ENCODE measurements around the gene BCL2L1.

DNA sequence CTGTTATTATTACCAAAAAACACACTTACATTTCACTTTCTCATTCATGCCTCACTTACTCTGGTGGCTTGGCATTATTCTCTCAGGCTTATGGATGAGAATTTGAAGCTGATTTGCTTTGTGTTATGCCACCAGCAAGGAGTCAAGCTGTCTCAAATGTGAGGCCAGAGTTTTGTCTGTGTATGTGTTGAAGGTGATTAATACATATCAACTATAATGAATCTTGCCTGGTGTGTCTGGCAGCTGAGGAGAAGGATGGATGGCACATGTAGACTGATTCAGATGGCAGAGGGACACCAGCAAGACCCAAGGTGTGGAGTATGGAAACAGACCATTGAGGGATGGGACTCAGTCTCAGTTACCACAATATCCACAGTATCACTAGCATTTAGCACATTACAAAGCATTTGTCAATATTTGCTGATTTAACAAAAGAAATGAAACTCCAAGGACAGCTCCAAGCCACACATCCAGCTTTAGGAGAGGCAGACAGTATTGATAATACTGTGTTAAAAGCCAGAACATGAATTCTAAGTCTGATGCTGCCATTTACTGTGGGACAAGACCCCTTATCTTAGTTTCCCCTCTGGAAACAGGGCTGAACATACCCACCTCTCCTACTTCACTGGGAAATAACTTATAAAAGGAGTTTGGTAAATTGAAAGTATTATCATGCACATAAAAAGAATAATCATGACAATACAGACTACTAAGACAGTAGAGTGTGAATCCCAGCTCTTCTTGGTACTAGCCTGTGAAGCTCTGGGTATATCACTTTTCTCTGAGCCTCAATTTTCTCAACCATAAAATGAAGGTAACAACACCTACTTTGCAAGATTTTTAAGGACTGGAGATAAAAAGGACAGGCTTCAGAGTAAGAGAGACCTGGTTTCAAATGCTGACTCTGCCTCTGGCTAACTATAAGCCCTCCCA, 11.2 kb downstream of the BCL2L1 start:
- TF ChIP-seq, protein P1, sequence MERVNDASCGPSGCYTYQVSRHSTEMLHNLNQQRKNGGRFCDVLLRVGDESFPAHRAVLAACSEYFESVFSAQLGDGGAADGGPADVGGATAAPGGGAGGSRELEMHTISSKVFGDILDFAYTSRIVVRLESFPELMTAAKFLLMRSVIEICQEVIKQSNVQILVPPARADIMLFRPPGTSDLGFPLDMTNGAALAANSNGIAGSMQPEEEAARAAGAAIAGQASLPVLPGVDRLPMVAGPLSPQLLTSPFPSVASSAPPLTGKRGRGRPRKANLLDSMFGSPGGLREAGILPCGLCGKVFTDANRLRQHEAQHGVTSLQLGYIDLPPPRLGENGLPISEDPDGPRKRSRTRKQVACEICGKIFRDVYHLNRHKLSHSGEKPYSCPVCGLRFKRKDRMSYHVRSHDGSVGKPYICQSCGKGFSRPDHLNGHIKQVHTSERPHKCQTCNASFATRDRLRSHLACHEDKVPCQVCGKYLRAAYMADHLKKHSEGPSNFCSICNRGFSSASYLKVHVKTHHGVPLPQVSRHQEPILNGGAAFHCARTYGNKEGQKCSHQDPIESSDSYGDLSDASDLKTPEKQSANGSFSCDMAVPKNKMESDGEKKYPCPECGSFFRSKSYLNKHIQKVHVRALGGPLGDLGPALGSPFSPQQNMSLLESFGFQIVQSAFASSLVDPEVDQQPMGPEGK (CRISPR knock-in tag; IDR thresholded peaks at IDR 0.05; ENCODE audit: borderline replicate concordance): no peak
- TF ChIP-seq ISL1 (CRISPR knock-in tag; IDR thresholded peaks at IDR 0.05) (no peak), ESRRG (CRISPR knock-in tag; IDR thresholded peaks at IDR 0.05) (no peak), ZFP3 (CRISPR knock-in tag; IDR thresholded peaks at IDR 0.05) (no peak), ZFP30 (CRISPR knock-in tag; IDR thresholded peaks at IDR 0.05) (no peak), OSR1 (CRISPR knock-in tag; IDR thresholded peaks at IDR 0.05) (no peak), ZNF8 (CRISPR knock-in tag; IDR thresholded peaks at IDR 0.05) (no peak), TSHZ2 (CRISPR knock-in tag; IDR thresholded peaks at IDR 0.05) (no peak), GLIS3 (CRISPR knock-in tag; IDR thresholded peaks at IDR 0.05) (no peak)
- TF ChIP-seq, protein P2, sequence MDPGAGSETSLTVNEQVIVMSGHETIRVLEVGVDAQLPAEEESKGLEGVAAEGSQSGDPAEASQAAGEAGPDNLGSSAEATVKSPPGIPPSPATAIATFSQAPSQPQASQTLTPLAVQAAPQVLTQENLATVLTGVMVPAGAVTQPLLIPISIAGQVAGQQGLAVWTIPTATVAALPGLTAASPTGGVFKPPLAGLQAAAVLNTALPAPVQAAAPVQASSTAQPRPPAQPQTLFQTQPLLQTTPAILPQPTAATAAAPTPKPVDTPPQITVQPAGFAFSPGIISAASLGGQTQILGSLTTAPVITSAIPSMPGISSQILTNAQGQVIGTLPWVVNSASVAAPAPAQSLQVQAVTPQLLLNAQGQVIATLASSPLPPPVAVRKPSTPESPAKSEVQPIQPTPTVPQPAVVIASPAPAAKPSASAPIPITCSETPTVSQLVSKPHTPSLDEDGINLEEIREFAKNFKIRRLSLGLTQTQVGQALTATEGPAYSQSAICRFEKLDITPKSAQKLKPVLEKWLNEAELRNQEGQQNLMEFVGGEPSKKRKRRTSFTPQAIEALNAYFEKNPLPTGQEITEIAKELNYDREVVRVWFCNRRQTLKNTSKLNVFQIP (CRISPR knock-in tag; IDR thresholded peaks at IDR 0.05; ENCODE audit: borderline replicate concordance, low read depth): no peak
- TF ChIP-seq, protein P3, sequence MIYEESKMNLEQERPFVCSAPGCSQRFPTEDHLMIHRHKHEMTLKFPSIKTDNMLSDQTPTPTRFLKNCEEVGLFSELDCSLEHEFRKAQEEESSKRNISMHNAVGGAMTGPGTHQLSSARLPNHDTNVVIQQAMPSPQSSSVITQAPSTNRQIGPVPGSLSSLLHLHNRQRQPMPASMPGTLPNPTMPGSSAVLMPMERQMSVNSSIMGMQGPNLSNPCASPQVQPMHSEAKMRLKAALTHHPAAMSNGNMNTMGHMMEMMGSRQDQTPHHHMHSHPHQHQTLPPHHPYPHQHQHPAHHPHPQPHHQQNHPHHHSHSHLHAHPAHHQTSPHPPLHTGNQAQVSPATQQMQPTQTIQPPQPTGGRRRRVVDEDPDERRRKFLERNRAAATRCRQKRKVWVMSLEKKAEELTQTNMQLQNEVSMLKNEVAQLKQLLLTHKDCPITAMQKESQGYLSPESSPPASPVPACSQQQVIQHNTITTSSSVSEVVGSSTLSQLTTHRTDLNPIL (CRISPR knock-in tag; IDR thresholded peaks at IDR 0.05; ENCODE audit: low read depth): no peak

All from SK-N-SH treated with all-trans-retinoic acid at 6 μM for 48 hours (cell line).